ENCODE measurements around the gene CTDNEP1.

CTDNEP1 gene

GRCh38 chr17:7251661-7252175, at the start of gene CTDNEP1:
Gene CTDNEP1, minus strand, starts transcription at chr17:7251734. Its CDS starts 438 bp downstream, at chr17:7251296.
- peak; percentile 100 for DNase-seq

DNA sequence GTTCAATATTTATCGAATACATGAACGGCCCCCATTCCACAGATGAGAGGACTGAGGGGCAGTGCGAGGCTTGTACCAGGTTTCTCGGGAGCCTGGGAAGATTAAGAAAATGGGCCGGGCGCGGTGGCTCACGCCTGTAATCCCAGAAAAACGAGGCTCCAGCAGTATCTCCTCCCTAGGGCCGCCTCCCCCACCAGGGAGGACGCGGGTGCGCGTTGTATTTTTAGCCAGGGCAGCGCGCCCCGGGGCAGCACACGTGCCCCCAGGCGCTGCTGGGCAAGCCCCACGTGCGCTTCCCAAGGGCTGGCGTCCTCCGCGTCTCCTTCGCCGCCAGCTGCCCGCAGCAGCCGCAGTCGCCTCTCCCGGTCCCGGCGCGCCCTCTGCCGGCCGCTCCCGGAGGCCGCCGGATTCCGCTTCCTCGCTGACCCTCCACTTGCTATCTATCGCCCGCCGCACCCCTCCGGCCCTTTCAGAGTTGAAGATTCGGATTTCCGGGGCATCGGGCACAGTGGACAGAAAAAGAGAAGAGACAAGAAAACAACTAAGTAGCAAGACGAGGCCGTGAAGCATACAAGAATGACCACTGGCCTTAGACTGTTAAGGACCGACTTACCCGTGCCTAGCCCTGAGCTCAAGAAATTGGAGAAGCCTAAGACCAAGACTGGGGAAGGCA, 44.8 kb upstream of the CTDNEP1 start:
- peak; percentile 97 for DNase-seq

DNA sequence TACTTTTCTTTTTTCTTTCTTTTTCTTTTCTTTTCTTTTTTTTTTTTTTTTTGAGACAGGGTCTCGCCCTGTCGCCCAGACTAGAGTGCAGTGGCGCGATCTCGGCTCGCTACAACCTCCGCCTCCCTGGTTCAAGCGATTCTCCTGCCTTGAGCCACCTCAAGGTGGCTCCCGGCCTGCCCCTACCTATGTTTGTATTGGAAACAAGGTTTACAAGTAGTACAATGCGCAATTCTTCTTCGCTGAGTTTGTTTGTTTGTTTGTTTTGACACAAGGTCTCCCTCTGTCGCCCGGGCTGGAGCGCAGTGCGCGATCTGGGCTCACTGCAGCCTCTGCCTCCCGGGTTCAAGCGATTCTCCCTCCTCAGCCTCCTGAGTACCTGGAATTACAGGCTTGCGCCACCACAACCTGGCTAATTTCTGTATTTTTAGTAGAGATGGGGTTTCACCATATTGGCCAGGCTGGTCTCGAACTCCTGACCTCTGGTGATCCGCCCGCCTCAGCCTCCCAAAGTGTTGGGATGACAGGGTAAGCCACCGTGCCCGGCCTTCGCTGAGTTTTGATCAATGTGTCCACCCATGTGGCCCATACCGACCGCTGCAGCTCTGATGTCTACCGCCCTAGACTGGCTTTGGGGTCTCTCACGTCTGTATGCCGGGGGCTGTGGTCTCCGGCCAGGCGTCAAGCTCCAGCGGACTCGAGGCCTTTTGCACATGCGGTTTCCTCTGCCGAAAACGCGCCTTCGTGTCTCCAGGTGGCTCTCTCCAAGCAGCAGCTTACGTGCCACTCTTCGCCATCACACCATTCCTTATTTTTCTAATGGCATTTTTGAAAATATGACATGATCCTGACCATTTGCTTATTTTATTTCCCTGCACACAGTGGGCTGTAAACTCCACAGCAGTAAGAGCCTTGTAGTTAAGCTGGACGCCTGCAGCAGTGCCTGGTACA, 44.0 kb upstream of the CTDNEP1 start:
- peak; percentile 21 for DNase-seq

DNA sequence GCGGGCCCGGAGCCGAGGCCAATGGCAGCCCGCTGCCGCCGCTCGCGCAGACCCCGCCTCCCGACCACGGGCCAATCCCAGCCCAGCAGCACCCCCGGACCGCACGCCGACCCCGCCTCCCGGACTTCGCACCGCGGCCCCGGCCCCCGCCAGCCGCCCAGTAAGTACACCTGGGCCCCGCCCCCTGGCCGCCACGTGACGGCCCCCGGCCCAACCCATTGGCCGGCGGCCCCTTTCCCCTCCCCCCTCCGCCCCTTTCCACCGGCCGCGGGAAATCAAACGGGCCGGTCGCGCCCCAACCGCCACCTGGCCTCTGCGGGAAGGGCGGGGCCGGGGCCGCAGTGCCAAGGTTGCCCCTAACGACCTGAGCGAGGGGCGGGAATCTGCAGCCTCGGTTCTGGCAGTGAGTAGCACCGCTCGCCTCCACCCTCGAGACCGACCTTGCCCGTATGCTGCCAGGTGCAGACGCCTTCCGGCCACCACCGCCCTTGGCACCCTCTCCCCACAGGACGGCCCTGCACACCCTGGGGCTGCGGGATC, 43.1 kb upstream of the CTDNEP1 start, which contains the start of gene YBX2:
Gene YBX2 (minus strand): TSS at position 26 of the 540 bp plus-strand sequence. CDS start 139 bp downstream, outside the sequence.
- DNase-seq, result peak; percentile 46

- peak; percentile 21 for DNase-seq
Measured at GRCh38 chr17:7293816-7294613, 42.5 kb upstream of the CTDNEP1 start.

- no peak for DNase-seq
Measured at GRCh38 chr17:7293159-7293558, 41.6 kb upstream of the CTDNEP1 start.

GRCh38 chr17:7292729-7293128, 41.2 kb upstream of the CTDNEP1 start:
- no peak for DNase-seq

GRCh38 chr17:7292194-7292593, 40.7 kb upstream of the CTDNEP1 start:
- DNase-seq, result no peak

- no peak for DNase-seq
Measured at GRCh38 chr17:7290685-7291084, 39.2 kb upstream of the CTDNEP1 start.

- no peak for DNase-seq
Measured at GRCh38 chr17:7290166-7290565, 38.6 kb upstream of the CTDNEP1 start.

GRCh38 chr17:7289256-7290032, 37.9 kb upstream of the CTDNEP1 start:
- DNase-seq, result no peak

GRCh38 chr17:7285679-7286078, 34.1 kb upstream of the CTDNEP1 start:
- no peak for DNase-seq

- no peak for DNase-seq
Measured at GRCh38 chr17:7284911-7285310, 33.4 kb upstream of the CTDNEP1 start.

GRCh38 chr17:7283471-7284216, 32.1 kb upstream of the CTDNEP1 start:
- DNase-seq, result no peak

- DNase-seq, result no peak
Measured at GRCh38 chr17:7282752-7283321, 31.3 kb upstream of the CTDNEP1 start.

GRCh38 chr17:7281953-7282751, 30.6 kb upstream of the CTDNEP1 start:
- peak; percentile 50 for DNase-seq

GRCh38 chr17:7281074-7281952, 29.8 kb upstream of the CTDNEP1 start, which contains the start of gene SLC2A4:
Gene SLC2A4, plus strand, starts transcription at chr17:7281718. Its CDS starts 217 bp downstream, at chr17:7281935.
- DNase-seq, result peak; percentile 94

DNA sequence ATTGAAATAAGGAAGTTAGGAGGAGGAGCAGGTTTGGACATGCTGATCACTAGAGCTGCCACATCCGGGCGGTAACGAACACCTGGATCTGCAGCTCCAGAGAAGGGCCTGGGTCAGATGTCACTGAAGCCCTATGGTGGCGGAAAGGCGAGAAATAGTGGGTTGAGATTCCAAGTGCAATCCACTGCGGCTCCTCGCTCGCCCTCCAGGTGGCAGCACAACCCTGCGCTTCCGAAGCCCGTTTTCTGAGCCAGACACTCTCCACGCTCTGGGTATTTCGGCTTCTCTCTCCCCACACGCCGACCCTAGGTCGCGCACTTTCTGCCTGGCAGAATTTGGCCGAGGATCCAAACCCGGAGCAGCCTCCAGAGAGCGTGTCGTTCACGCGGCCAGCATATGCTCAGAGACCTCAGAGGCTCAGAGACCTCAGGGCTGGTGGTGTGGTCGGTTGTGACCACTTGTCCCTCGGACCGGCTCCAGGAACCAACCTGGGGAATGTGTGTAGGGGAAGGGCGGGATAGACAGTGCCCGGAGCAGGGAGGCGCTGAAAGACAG, 29.1 kb upstream of the CTDNEP1 start:
- peak; percentile 90 for DNase-seq

All from retina (tissue), 1 donor.